GM21360 (cell line): ENCODE measurements around the gene EFNA5.
"Not testable (repeated sequence)": the region's sequence is repeated elsewhere in the genome, so short reads cannot be mapped to it uniquely, and the experiment has no call there.

ENCODE experiments used
- ATAC-seq: cut with Tn5 transposase; IDR thresholded peaks from one replicate; pipeline ENCODE4 v1.9.1; 2021; ENCODE audit warnings: mild to moderate bottlenecking, moderate library complexity; ENCODE audit not compliant: unreplicated experiment

EFNA5 gene

GRCh38 chr5:107377277-107377609 lies 293.5 kb downstream of the EFNA5 start:
- ATAC-seq: no peak

GRCh38 chr5:107376546-107377276 lies 294.0 kb downstream of the EFNA5 start:
- no peak for ATAC-seq

GRCh38 chr5:107373549-107374263 lies 297.0 kb downstream of the EFNA5 start:
- ATAC-seq: peak; percentile 77

- no peak for ATAC-seq
These were observed 297.9 kb downstream of the EFNA5 start for GRCh38 chr5:107372723-107373450.

- no peak for ATAC-seq
These were observed 300.3 kb downstream of the EFNA5 start for GRCh38 chr5:107370396-107370968.

GRCh38 chr5:107369622-107370021 lies 301.1 kb downstream of the EFNA5 start:
- no peak for ATAC-seq

GRCh38 chr5:107368615-107369014 lies 302.1 kb downstream of the EFNA5 start:
- ATAC-seq: no peak

- no peak for ATAC-seq
These were observed 302.8 kb downstream of the EFNA5 start for GRCh38 chr5:107367939-107368338.

GRCh38 chr5:107367480-107367879 lies 303.3 kb downstream of the EFNA5 start:
- ATAC-seq: no peak

- peak; percentile 59 for ATAC-seq
These were observed 305.2 kb downstream of the EFNA5 start for GRCh38 chr5:107365320-107366109.

GRCh38 chr5:107364443-107365319 lies 306.1 kb downstream of the EFNA5 start:
- ATAC-seq: peak; percentile 5

GRCh38 chr5:107363768-107364167 lies 307.0 kb downstream of the EFNA5 start:
- no peak for ATAC-seq

GRCh38 chr5:107361945-107362344 lies 308.8 kb downstream of the EFNA5 start:
- ATAC-seq: no peak

GRCh38 chr5:107359916-107360234 lies 310.9 kb downstream of the EFNA5 start:
- no peak for ATAC-seq

GRCh38 chr5:107359033-107359915 lies 311.5 kb downstream of the EFNA5 start:
- no peak for ATAC-seq

GRCh38 chr5:107356891-107357290 lies 313.8 kb downstream of the EFNA5 start:
- no peak for ATAC-seq

GRCh38 chr5:107352576-107352975 lies 318.2 kb downstream of the EFNA5 start:
- ATAC-seq: no peak

GRCh38 chr5:107346580-107346979 lies 324.2 kb downstream of the EFNA5 start:
- ATAC-seq: not testable (repeated sequence)

- ATAC-seq: no peak
These were observed 328.4 kb downstream of the EFNA5 start for GRCh38 chr5:107342371-107342770.
